Endothelial cell of umbilical vein (primary cell): ENCODE results near the gene BMP2K.

Source experiments
- CTCF ChIP-seq, 2 donors: IDR thresholded peaks; 1 replicate in 1 of 2; 2 replicates in 1 of 2; pipeline ENCODE4 v1.5.1; 2011; ENCODE audit warnings: low read length in 2 of 2, mild to moderate bottlenecking in 2 of 2, moderate library complexity in 2 of 2, control low read depth in 1 of 2, inconsistent platforms in 1 of 2, low read depth in 1 of 2; ENCODE audit not compliant: insufficient read depth in 1 of 2; ENCODE audit errors: extremely low read depth in 1 of 2
- EZH2 ChIP-seq: IDR thresholded peaks from 2 replicates; pipeline ENCODE4 v1.6.1; 2012; ENCODE audit warnings: borderline replicate concordance, low read depth, mild to moderate bottlenecking, moderate library complexity, low read length, inconsistent platforms; ENCODE audit not compliant: severe bottlenecking
- JUN ChIP-seq: IDR thresholded peaks from 2 replicates; pipeline ENCODE4 v1.6.1; 2011; ENCODE audit warnings: borderline replicate concordance, low read depth; ENCODE audit not compliant: insufficient read length, insufficient read depth
- MAX ChIP-seq: IDR thresholded peaks from 2 replicates; pipeline ENCODE4 v1.6.1; 2011; ENCODE audit not compliant: insufficient read depth, insufficient read length
- POLR2A ChIP-seq: IDR thresholded peaks from 2 replicates; pipeline ENCODE4 v1.6.1; 2012; ENCODE audit warnings: low read depth, mild to moderate bottlenecking, control low read depth, low read length
- POLR2AphosphoS5 ChIP-seq: IDR thresholded peaks from 2 replicates; pipeline ENCODE4 v1.6.1; 2012; ENCODE audit warnings: low read depth, mild to moderate bottlenecking, control low read depth, low read length, moderate library complexity; ENCODE audit not compliant: insufficient read depth

- TF ChIP-seq POLR2A (no peak), MAX (no peak), EZH2 (no peak), CTCF (IDR thresholded peaks at IDR 0.05; ENCODE audit: extremely low read depth in 1 of 2, insufficient read depth in 1 of 2, low read depth in 1 of 2, low read length in 2 of 2) (no peak), POLR2AphosphoS5 (no peak), JUN (no peak)
These were observed 30.9 kb downstream of the BMP2K start for GRCh38 chr4:78806943-78807460.
